CD8-positive, alpha-beta memory T cell (primary cell): Measurements from ENCODE around the gene COG5. TPM values are rescaled to one million over a fixed set of nuclear protein-coding genes. Genes with fewer than 3 reads are reported as not detected.

Source experiments
- CTCF ChIA-PET: fragments of 350-600 bp; sonication (Branson Sonifier 250); formaldehyde crosslinking; loops from one replicate; lab custom pipeline; 2021; ENCODE audit warnings: antibody characterized with exemption; lab: Charles Lee
- POLR2A ChIA-PET: fragments of 350-600 bp; sonication (Branson Sonifier 250); formaldehyde crosslinking; loops from one replicate; lab custom pipeline; 2021; ENCODE audit warnings: antibody characterized with exemption; lab: Charles Lee
- DNase-seq, 5 donors: peaks; one replicate each; pipeline versions ENCODE4 v3.0.0 to v3.0.0-alpha.2; 2020 to 2022; ENCODE audit warnings: mixed read lengths in 1 of 5
- H3K27ac ChIP-seq: one replicate; pipeline ENCODE4 v1.7.0; 2013; ENCODE audit warnings: low read depth, mild to moderate bottlenecking, low read length, moderate library complexity
- H3K27me3 ChIP-seq: 2 replicates; pipeline ENCODE4 v1.7.0; 2013; ENCODE audit warnings: low read length, mild to moderate bottlenecking; ENCODE audit not compliant: insufficient read depth, poor library complexity, severe bottlenecking
- H3K36me3 ChIP-seq: 2 replicates; pipeline ENCODE4 v1.7.0; 2013; ENCODE audit warnings: mild to moderate bottlenecking, low read length, moderate library complexity; ENCODE audit not compliant: insufficient read depth
- H3K4me1 ChIP-seq: 2 replicates; pipeline ENCODE4 v1.7.0; 2013; ENCODE audit warnings: mild to moderate bottlenecking, low read length, moderate library complexity; ENCODE audit not compliant: insufficient read depth
- H3K4me3 ChIP-seq: 2 replicates; pipeline ENCODE4 v1.7.0; 2013; ENCODE audit warnings: mild to moderate bottlenecking, low read length
- H3K9me3 ChIP-seq: 2 replicates; pipeline ENCODE4 v1.7.0; 2013; ENCODE audit warnings: mild to moderate bottlenecking, low read length
- H3K27ac Mint-ChIP-seq, 8 donors: one replicate each; pipeline ENCODE4 v1.8.0; 2020 to 2021; ENCODE audit warnings: mixed read lengths in 8 of 8, mild to moderate bottlenecking in 6 of 8, inconsistent platforms in 3 of 8, moderate library complexity in 3 of 8
- H3K27me3 Mint-ChIP-seq, 2 donors: one replicate each; pipeline ENCODE4 v1.8.0; 2020 to 2021; ENCODE audit warnings: mixed read lengths in 2 of 2, mild to moderate bottlenecking in 1 of 2, moderate library complexity in 1 of 2
- H3K36me3 Mint-ChIP-seq, 3 donors: one replicate each; pipeline ENCODE4 v1.8.0; 2020 to 2021; ENCODE audit warnings: mixed read lengths in 3 of 3, inconsistent platforms in 1 of 3, mild to moderate bottlenecking in 1 of 3
- H3K4me1 Mint-ChIP-seq, 3 donors: one replicate each; pipeline ENCODE4 v1.8.0; 2020 to 2021; ENCODE audit warnings: mixed read lengths in 3 of 3, inconsistent platforms in 1 of 3, mild to moderate bottlenecking in 1 of 3
- H3K4me3 Mint-ChIP-seq, 7 donors: one replicate each; pipeline ENCODE4 v1.8.0; 2020 to 2021; ENCODE audit warnings: mixed read lengths in 7 of 7, mild to moderate bottlenecking in 6 of 7, moderate library complexity in 4 of 7, inconsistent platforms in 2 of 7
- H3K9me3 Mint-ChIP-seq, 5 donors: one replicate each; pipeline ENCODE4 v1.8.0; 2020 to 2022; ENCODE audit warnings: mixed read lengths in 5 of 5, mild to moderate bottlenecking in 3 of 5, moderate library complexity in 2 of 5, inconsistent platforms in 1 of 5
- polyA plus RNA-seq: library from polyadenylated mRNA; unstranded; fragments of 300-500 nt; fragmentation: Illumina TruSeq; gene quantifications from one replicate; pipeline ENCODE4 v1.2.3, GENCODE V29; 2021
- total RNA-seq, 2 experiments: library from RNA; stranded (reverse); gene quantifications; one replicate each; pipeline ENCODE4 v1.2.3, GENCODE V29; 2021

Gene COG5
- total and polyA plus RNA-seq, 3 experiments from 2014 or later: 29.2 to 39.4 (median 38.9) TPM

DNA sequence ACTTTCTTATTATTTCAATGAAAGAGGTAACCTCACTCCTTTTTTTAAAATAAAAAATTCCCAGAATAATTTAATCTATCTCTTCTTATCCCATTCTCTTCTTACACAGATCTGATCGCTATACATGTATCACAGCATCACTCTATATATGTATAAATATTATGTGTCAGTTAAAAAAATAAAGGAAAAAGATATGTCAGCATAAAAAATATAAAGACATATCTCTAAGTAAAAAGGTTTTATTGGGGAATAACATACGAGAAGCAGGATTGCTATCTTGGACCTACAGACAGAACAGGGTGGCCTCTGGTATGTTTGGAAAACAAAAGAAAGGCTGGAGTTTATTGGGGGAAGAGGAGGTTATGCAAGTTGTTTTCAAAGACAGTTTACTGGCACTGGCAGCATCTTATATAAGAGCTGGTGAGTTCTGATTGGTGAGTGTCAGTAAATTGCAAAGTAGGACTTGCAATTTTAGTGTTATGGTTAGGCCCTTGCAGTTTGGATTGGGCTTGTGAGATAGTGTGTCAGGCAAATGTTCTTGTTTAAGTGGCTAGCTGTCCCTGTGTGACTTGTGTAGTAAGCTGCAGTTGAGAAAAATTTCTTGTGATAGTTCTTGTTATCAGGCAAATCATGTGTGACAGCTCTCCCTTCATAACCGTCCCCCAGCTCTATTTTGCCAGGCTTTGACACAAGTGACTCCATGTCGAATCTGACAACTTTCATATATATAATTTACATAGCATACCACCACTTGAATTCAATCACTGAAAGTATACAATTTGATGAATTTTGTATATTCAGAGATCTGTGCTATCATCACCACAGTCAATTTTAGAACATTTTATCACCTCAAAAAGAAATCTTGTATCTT is 276.7 kb downstream of the COG5 start:
- Histone ChIP-seq H3K36me3 (no peaks in the 10 kb centered on the region), H3K9me3 (no peaks in the 10 kb centered on the region), H3K27me3 (no peaks in the 10 kb centered on the region), H3K4me3 (no peak overlapping the region), H3K27ac (no peak overlapping the region), H3K4me1 (no peaks in the 10 kb centered on the region)
- Mint-ChIP-seq H3K36me3 (peaks cover 12 to 63% (median 36%) of the 10 kb centered on the region in 3 donors), H3K9me3 (no peaks in the 10 kb centered on the region), H3K27me3 (no peaks in the 10 kb centered on the region), H3K4me1 (peaks cover 0 to 3% (median 0%) of the 10 kb centered on the region in 3 donors), H3K27ac (peak overlapping the region in 1 of 8 donors; percentile 18), H3K4me3 (no peak overlapping the region)
- ChIA-PET CTCF (no interaction called here), POLR2A (no interaction called here)
- DNase-seq: no peak

DNA sequence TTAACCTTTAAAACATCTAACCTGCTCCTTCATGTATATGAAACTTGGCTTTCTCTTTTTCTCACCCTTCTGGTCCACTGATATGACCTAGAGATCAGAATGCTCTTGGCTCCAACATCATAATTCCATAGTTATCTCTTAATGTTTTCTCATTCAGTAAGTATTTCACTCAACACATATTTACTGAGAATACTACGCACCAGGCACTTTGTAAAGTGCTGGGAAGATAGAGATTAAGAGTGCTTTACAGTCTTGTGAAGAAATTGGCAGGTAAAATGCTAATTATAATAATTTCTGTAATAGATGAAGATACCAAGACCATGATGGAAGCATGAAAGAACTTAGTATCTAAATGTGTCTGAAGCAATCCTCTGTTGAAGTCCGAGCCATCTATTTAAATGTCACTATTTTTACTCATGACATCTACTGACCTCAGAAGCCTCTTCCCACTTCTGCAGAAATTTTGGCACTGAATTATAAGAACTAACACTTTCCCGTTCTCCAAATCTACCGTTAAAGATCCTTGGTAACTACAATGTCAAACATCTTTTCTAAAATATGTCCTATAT is 278.7 kb downstream of the COG5 start:
- Mint-ChIP-seq H3K36me3 (peaks cover 5 to 57% (median 27%) of the 10 kb centered on the region in 3 donors), H3K9me3 (no peaks in the 10 kb centered on the region), H3K27me3 (no peaks in the 10 kb centered on the region), H3K27ac (no peak overlapping the region), H3K4me1 (peaks cover 0 to 3% (median 1%) of the 10 kb centered on the region in 3 donors), H3K4me3 (no peak overlapping the region)
- POLR2A ChIA-PET: no interaction called here
- no peaks in the 10 kb centered on the region for H3K4me1 ChIP-seq
- H3K27ac ChIP-seq: no peak overlapping the region
- DNase-seq: no peak
- CTCF ChIA-PET: no interaction called here
- H3K9me3 ChIP-seq: no peaks in the 10 kb centered on the region
- H3K4me3 ChIP-seq: no peak overlapping the region
- H3K36me3 ChIP-seq: no peaks in the 10 kb centered on the region
- H3K27me3 ChIP-seq: no peaks in the 10 kb centered on the region

GRCh38 chr7:107277331-107277730 is 286.4 kb downstream of the COG5 start:
- no peaks in the 10 kb centered on the region for H3K27me3 ChIP-seq
- Mint-ChIP-seq H3K9me3 (no peaks in the 10 kb centered on the region), H3K36me3 (peaks cover 6 to 52% (median 17%) of the 10 kb centered on the region in 3 donors), H3K27ac (no peak overlapping the region), H3K4me1 (peaks cover 0 to 6% (median 1%) of the 10 kb centered on the region in 3 donors), H3K4me3 (no peak overlapping the region), H3K27me3 (no peaks in the 10 kb centered on the region)
- no peaks in the 10 kb centered on the region for H3K9me3 ChIP-seq
- CTCF ChIA-PET: no interaction called here
- H3K27ac ChIP-seq: no peak overlapping the region
- H3K4me1 ChIP-seq: no peaks in the 10 kb centered on the region
- no peak overlapping the region for H3K4me3 ChIP-seq
- no peak for DNase-seq
- POLR2A ChIA-PET: no interaction called here
- no peaks in the 10 kb centered on the region for H3K36me3 ChIP-seq

GRCh38 chr7:107276220-107276827 is 287.4 kb downstream of the COG5 start:
- H3K4me3 Mint-ChIP-seq: no peak overlapping the region

DNA sequence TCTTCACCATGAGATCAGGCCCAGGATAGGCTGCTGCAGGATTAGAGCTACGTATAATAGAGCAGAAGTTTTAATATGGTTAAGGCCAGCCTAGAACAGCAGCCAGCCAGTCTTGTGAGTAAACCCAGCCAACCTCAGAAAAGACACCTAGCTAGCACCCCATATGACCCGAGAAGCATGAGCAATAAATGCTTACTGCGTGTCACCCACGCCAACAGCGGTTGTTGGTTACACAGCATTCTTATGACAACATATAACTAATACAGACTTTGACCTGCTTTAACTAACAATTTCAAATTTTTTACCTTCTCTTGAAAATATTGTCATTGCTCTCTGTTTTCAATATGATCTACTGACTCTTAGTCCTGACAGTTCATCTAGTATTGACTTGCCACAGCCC is 289.2 kb downstream of the COG5 start:
- Histone ChIP-seq H3K36me3 (no peaks in the 10 kb centered on the region), H3K9me3 (no peaks in the 10 kb centered on the region), H3K4me1 (no peaks in the 10 kb centered on the region), H3K27ac (no peak overlapping the region), H3K27me3 (no peaks in the 10 kb centered on the region), H3K4me3 (no peak overlapping the region)
- Mint-ChIP-seq H3K27ac (peak overlapping the region in 1 of 8 donors; percentile 14), H3K9me3 (no peaks in the 10 kb centered on the region), H3K4me1 (peaks cover 0 to 3% (median 0%) of the 10 kb centered on the region in 3 donors), H3K4me3 (no peak overlapping the region), H3K27me3 (no peaks in the 10 kb centered on the region), H3K36me3 (peaks cover 6 to 51% (median 21%) of the 10 kb centered on the region in 3 donors)
- DNase-seq: no peak
- ChIA-PET CTCF (no interaction called here), POLR2A (no interaction called here)

More at GRCh38 chr7:107276220-107276827, 287.4 kb downstream of the COG5 start:
- H3K27me3 ChIP-seq: no peaks in the 10 kb centered on the region
- no peaks in the 10 kb centered on the region for H3K27me3 Mint-ChIP-seq
- no peak overlapping the region for H3K27ac Mint-ChIP-seq
- H3K36me3 Mint-ChIP-seq: peaks cover 6 to 47% (median 14%) of the 10 kb centered on the region in 3 donors
- H3K27ac ChIP-seq: no peak overlapping the region
- DNase-seq: no peak
- CTCF ChIA-PET: no interaction called here
- no peaks in the 10 kb centered on the region for H3K9me3 Mint-ChIP-seq
- H3K36me3 ChIP-seq: no peaks in the 10 kb centered on the region
- no peaks in the 10 kb centered on the region for H3K9me3 ChIP-seq
- H3K4me3 ChIP-seq: no peak overlapping the region
- POLR2A ChIA-PET: no interaction called here
- H3K4me1 ChIP-seq: no peaks in the 10 kb centered on the region
- H3K4me1 Mint-ChIP-seq: peaks cover 0 to 3% (median 0%) of the 10 kb centered on the region in 3 donors

DNA sequence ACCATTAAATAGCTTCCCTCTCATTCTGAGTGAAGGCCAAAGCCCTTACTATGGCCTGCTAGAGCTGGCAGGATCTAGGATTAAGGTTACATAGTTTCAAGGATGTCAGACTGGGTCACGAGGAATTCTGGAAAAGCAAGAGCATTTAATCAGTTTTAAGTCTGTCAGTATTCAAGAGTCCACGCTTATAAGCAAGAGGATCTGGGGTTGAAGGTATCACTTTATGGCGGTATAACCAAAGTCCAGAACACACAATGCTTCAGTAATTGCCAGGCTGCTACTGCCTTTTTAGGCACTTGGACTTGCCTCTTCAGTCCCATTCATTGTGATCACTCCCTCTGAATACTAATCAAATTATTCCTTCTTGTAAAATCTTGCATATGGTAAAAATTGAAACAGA is 293.9 kb downstream of the COG5 start:
- CTCF ChIA-PET: no interaction called here
- no peaks in the 10 kb centered on the region for H3K36me3 ChIP-seq

GRCh38 chr7:107268594-107268993 is 295.1 kb downstream of the COG5 start:
- Histone ChIP-seq H3K36me3 (no peaks in the 10 kb centered on the region), H3K4me3 (no peak overlapping the region), H3K27me3 (no peaks in the 10 kb centered on the region), H3K4me1 (no peaks in the 10 kb centered on the region), H3K27ac (no peak overlapping the region), H3K9me3 (no peaks in the 10 kb centered on the region)
- Mint-ChIP-seq H3K36me3 (peaks cover 0 to 35% (median 16%) of the 10 kb centered on the region in 3 donors), H3K4me1 (no peaks in the 10 kb centered on the region), H3K4me3 (no peak overlapping the region), H3K27me3 (no peaks in the 10 kb centered on the region), H3K27ac (no peak overlapping the region), H3K9me3 (no peaks in the 10 kb centered on the region)
- ChIA-PET CTCF (no interaction called here), POLR2A (no interaction called here)
- no peak for DNase-seq

More for the DNA sequence above, 293.9 kb downstream of the COG5 start:
- no peaks in the 10 kb centered on the region for H3K4me1 Mint-ChIP-seq
- H3K9me3 Mint-ChIP-seq: no peaks in the 10 kb centered on the region
- H3K4me3 ChIP-seq: no peak overlapping the region
- no peak for DNase-seq
- no peaks in the 10 kb centered on the region for H3K4me1 ChIP-seq
- no peak overlapping the region for H3K27ac ChIP-seq
- peaks cover 0 to 40% (median 16%) of the 10 kb centered on the region in 3 donors for H3K36me3 Mint-ChIP-seq
- H3K9me3 ChIP-seq: no peaks in the 10 kb centered on the region
- H3K27me3 Mint-ChIP-seq: no peaks in the 10 kb centered on the region
- POLR2A ChIA-PET: no interaction called here
- no peaks in the 10 kb centered on the region for H3K27me3 ChIP-seq
- no peak overlapping the region for H3K4me3 Mint-ChIP-seq
- H3K27ac Mint-ChIP-seq: no peak overlapping the region

GRCh38 chr7:107267138-107267537 is 296.6 kb downstream of the COG5 start:
- POLR2A ChIA-PET: no interaction called here
- H3K36me3 ChIP-seq: no peaks in the 10 kb centered on the region
- H3K36me3 Mint-ChIP-seq: peaks cover 3 to 38% (median 14%) of the 10 kb centered on the region in 3 donors

More at GRCh38 chr7:107267138-107267537, 296.6 kb downstream of the COG5 start:
- Histone ChIP-seq H3K4me3 (no peak overlapping the region), H3K27ac (no peak overlapping the region), H3K27me3 (no peaks in the 10 kb centered on the region), H3K4me1 (no peaks in the 10 kb centered on the region), H3K9me3 (no peaks in the 10 kb centered on the region)
- CTCF ChIA-PET: no interaction called here
- no peaks in the 10 kb centered on the region for H3K9me3 Mint-ChIP-seq
- peaks cover 0 to 2% of the 10 kb centered on the region in 2 donors for H3K27me3 Mint-ChIP-seq
- H3K4me1 Mint-ChIP-seq: no peaks in the 10 kb centered on the region
- DNase-seq: no peak
- no peak overlapping the region for H3K27ac Mint-ChIP-seq
- no peak overlapping the region for H3K4me3 Mint-ChIP-seq
